Measurements from ENCODE around the gene PSMB3. TPM values are rescaled to one million over a fixed set of nuclear protein-coding genes. Genes with fewer than 3 reads are reported as not detected.

Gene PSMB3
- total and polyA plus RNA-seq, 3 donors from 2014 or later: 111 to 144 (median 113) TPM

GRCh38 chr17:38766341-38766740 lies 13.8 kb downstream of the PSMB3 start:
- no peaks in the 10 kb centered on the region for H3K27me3 ChIP-seq
- no peaks in the 10 kb centered on the region for H3K36me3 ChIP-seq (ENCODE audit: low read depth, missing control alignments)
- TF ChIP-seq, protein P1, sequence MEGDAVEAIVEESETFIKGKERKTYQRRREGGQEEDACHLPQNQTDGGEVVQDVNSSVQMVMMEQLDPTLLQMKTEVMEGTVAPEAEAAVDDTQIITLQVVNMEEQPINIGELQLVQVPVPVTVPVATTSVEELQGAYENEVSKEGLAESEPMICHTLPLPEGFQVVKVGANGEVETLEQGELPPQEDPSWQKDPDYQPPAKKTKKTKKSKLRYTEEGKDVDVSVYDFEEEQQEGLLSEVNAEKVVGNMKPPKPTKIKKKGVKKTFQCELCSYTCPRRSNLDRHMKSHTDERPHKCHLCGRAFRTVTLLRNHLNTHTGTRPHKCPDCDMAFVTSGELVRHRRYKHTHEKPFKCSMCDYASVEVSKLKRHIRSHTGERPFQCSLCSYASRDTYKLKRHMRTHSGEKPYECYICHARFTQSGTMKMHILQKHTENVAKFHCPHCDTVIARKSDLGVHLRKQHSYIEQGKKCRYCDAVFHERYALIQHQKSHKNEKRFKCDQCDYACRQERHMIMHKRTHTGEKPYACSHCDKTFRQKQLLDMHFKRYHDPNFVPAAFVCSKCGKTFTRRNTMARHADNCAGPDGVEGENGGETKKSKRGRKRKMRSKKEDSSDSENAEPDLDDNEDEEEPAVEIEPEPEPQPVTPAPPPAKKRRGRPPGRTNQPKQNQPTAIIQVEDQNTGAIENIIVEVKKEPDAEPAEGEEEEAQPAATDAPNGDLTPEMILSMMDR (IDR thresholded peaks at IDR 0.05): no peak
- TF ChIP-seq POLR2A (IDR thresholded peaks at IDR 0.05): no peak
- H3K4me1 ChIP-seq: no peaks in the 10 kb centered on the region
- WGBS, 2 donors: 84 to 91% methylated on average over 5 of the region's 5 CpGs
- no peaks in the 10 kb centered on the region for H3K9me3 ChIP-seq
- DNase-seq: no peak
- intact Hi-C loops (cut with DNase I; ENCODE audit: low total_unique reads): no loop called here
- no peak overlapping the region for H3K27ac ChIP-seq
- no peak overlapping the region for H3K4me3 ChIP-seq

GRCh38 chr17:38768417-38768816 lies 15.9 kb downstream of the PSMB3 start:
- no peaks in the 10 kb centered on the region for H3K9me3 ChIP-seq
- TF ChIP-seq POLR2A (IDR thresholded peaks at IDR 0.05): no peak
- TF ChIP-seq, protein P1 (IDR thresholded peaks at IDR 0.05): no peak
- WGBS, 2 donors: 50 to 58% methylated on average over 6 of the region's 6 CpGs
- H3K4me1 ChIP-seq: no peaks in the 10 kb centered on the region
- H3K27ac ChIP-seq: no peak overlapping the region
- no peak for DNase-seq
- H3K36me3 ChIP-seq (ENCODE audit: low read depth, missing control alignments): no peaks in the 10 kb centered on the region
- H3K27me3 ChIP-seq: no peaks in the 10 kb centered on the region
- H3K4me3 ChIP-seq: no peak overlapping the region
- intact Hi-C loops (cut with DNase I; ENCODE audit: low total_unique reads): no loop called here

GRCh38 chr17:38773258-38773657 lies 20.7 kb downstream of the PSMB3 start:
- intact Hi-C loops (cut with DNase I; ENCODE audit: low total_unique reads): no loop called here
- H3K9me3 ChIP-seq: no peaks in the 10 kb centered on the region
- TF ChIP-seq POLR2A (IDR thresholded peaks at IDR 0.05): no peak
- TF ChIP-seq, protein P1 (IDR thresholded peaks at IDR 0.05): no peak
- no peaks in the 10 kb centered on the region for H3K27me3 ChIP-seq
- H3K4me1 ChIP-seq: no peaks in the 10 kb centered on the region
- H3K36me3 ChIP-seq (ENCODE audit: low read depth, missing control alignments): no peaks in the 10 kb centered on the region
- H3K27ac ChIP-seq: no peak overlapping the region
- DNase-seq: no peak
- H3K4me3 ChIP-seq: no peak overlapping the region

DNA sequence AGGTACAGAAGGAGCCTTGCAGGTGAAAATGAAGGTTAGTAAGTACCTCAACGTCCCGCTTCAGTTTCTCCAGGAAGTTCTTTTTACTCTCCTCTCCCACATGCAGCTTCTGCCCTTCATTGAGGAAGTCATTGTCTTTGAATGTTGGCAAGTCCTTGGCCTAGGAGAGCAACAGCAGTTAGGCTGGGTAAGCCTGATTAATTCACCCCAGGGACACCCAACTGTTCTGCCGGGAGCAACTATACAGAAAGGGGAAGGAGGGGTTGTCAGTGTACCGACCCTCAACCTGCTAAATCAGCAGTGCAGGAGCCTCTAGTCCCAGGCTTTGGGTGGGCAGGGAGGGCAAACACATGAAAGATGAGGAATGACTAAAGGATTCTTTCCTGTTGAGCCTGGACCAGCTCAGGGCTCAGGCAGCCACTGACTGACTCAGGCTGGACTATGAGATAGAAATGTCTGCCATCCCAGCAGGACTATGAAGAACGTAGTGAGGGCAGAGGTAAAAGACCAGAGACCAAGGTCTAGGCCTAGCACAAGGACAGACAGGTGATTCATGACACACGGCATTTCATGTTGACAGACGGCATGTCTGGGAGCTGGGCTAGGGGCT lies 25.2 kb downstream of the PSMB3 start:
- H3K27me3 ChIP-seq: no peaks in the 10 kb centered on the region
- intact Hi-C loops (cut with DNase I; ENCODE audit: low total_unique reads): no loop called here
- H3K4me1 ChIP-seq: no peaks in the 10 kb centered on the region
- DNase-seq: no peak
- H3K4me3 ChIP-seq: no peak overlapping the region
- no peaks in the 10 kb centered on the region for H3K9me3 ChIP-seq
- WGBS, 2 donors: 85% methylated on average over 6 to 7 of the region's 7 CpGs
- no peak overlapping the region for H3K27ac ChIP-seq
- no peaks in the 10 kb centered on the region for H3K36me3 ChIP-seq (ENCODE audit: low read depth, missing control alignments)
- TF ChIP-seq, protein P1 (IDR thresholded peaks at IDR 0.05): no peak
- TF ChIP-seq POLR2A (IDR thresholded peaks at IDR 0.05): no peak
